GM12878 (cell line): ENCODE measurements around the gene C9orf40. TPM values are rescaled to one million over a fixed set of nuclear protein-coding genes. Genes with fewer than 3 reads are reported as not detected.

Experiments used
- ATAC-seq: fragments of 200-7000 bp; cut with Tn5 transposase; 3 replicates; pipeline ENCODE4 v1.9.1; 2020; ENCODE audit warnings: mild to moderate bottlenecking, moderate library complexity
- BruUV-seq: library from RNA; stranded (reverse); fragments of 400-500 nt; replicated peaks from 2 replicates; lab custom pipeline; 2021; lab: Mats Ljungman, UMichigan
- CTCF ChIA-PET: fragments of 300-600 bp; sonication (Branson Sonifier 250); formaldehyde crosslinking; extraction: SDS; loops from one replicate; lab custom pipeline; 2021; ENCODE audit warnings: inconsistent platforms; lab: Yijun Ruan, JAX
- POLR2A ChIA-PET: fragments of 350-600 bp; formaldehyde crosslinking; extraction: SDS; loops from one replicate; lab custom pipeline; 2021; ENCODE audit warnings: inconsistent platforms; lab: Charles Lee
- RAD21 ChIA-PET: fragments of 300-600 bp; sonication (Branson Sonifier 250); formaldehyde crosslinking; loops from one replicate; lab custom pipeline; 2023; ENCODE audit warnings: antibody characterized with exemption; ENCODE audit not compliant: unreplicated experiment; lab: Charles Lee
- SMC1A ChIA-PET: fragments of 300-600 bp; sonication (Branson Sonifier 250); formaldehyde crosslinking; loops from one replicate; lab custom pipeline; 2023; ENCODE audit not compliant: unreplicated experiment, uncharacterized antibody; lab: Charles Lee
- DNase-seq: peaks from one replicate; pipeline ENCODE4 v3.0.0-alpha.2; 2011; ENCODE audit warnings: low read depth, low spot score
- FAIRE-seq: peaks from 3 replicates; lab custom pipeline; 2011; peaks lifted over from hg19 to GRCh38; lab: Jason Lieb, UNC
- H2AFZ ChIP-seq: 2 replicates; pipeline ENCODE4 v1.6.0; 2011; ENCODE audit warnings: low read depth, low read length, control low read depth; ENCODE audit not compliant: control insufficient read depth
- H3K27ac ChIP-seq: 2 replicates; pipeline ENCODE4 v1.5.1; 2011; ENCODE audit warnings: control low read depth; ENCODE audit not compliant: control insufficient read depth, insufficient read depth
- H3K27me3 ChIP-seq, 2 experiments: replicated peaks in 1 of 2; 2 replicates each; pipeline versions ENCODE4 v1.6.0 to v1.6.1; 2011; ENCODE audit warnings: low read length in 1 of 2; ENCODE audit not compliant: control insufficient read depth in 2 of 2, insufficient read depth in 2 of 2
- H3K36me3 ChIP-seq, 2 experiments: 2 replicates each; pipeline ENCODE4 v1.5.1; 2011; ENCODE audit warnings: low read length in 1 of 2; ENCODE audit not compliant: control insufficient read depth in 2 of 2, insufficient read depth in 2 of 2
- H3K4me1 ChIP-seq: 2 replicates; pipeline ENCODE4 v1.6.1; 2011; ENCODE audit warnings: mild to moderate bottlenecking, low read length, moderate library complexity, mixed read lengths; ENCODE audit not compliant: control insufficient read depth, insufficient read depth
- H3K4me2 ChIP-seq: 2 replicates; pipeline ENCODE4 v1.6.0; 2011; ENCODE audit warnings: control low read depth; ENCODE audit not compliant: control insufficient read depth, insufficient read depth
- H3K4me3 ChIP-seq: fragments of 200-600 bp; sonication (generic); 2 replicates; pipeline ENCODE4 v1.5.1; 2016
- H3K79me2 ChIP-seq: 2 replicates; pipeline ENCODE4 v1.6.0; 2011; ENCODE audit warnings: low read length; ENCODE audit not compliant: control insufficient read depth, insufficient read depth
- H3K9ac ChIP-seq: 2 replicates; pipeline ENCODE4 v1.8.0; 2011; ENCODE audit warnings: low read length, control low read depth, mixed read lengths; ENCODE audit not compliant: control insufficient read depth, insufficient read depth
- H3K9me3 ChIP-seq: replicated peaks from 3 replicates; pipeline ENCODE4 v1.5.1; 2011; ENCODE audit warnings: mild to moderate bottlenecking, low read length; ENCODE audit not compliant: control insufficient read depth, insufficient read depth
- H4K20me1 ChIP-seq: 2 replicates; pipeline ENCODE4 v1.6.0; 2011; ENCODE audit not compliant: control insufficient read depth, insufficient read depth
- BMI1 ChIP-seq: fragments of 450-650 bp; IDR thresholded peaks from 2 replicates; pipeline ENCODE4 v1.6.1; 2016; ENCODE audit warnings: mild to moderate bottlenecking, moderate library complexity, borderline replicate concordance
- EGR1 ChIP-seq, 2 experiments: IDR thresholded peaks; 1 replicate in 1 of 2; 2 replicates in 1 of 2; pipeline ENCODE4 v1.6.1; 2011 to 2012; ENCODE audit warnings: low read depth in 2 of 2, low read length in 2 of 2, borderline replicate concordance in 1 of 2, mild to moderate bottlenecking in 1 of 2, moderate library complexity in 1 of 2
- KAT2A ChIP-seq: conservative IDR thresholded peaks from 2 replicates; pipeline ENCODE4 v1.6.1; 2011; ENCODE audit warnings: low read depth, low read length; ENCODE audit not compliant: control insufficient read depth
- MEF2A ChIP-seq: IDR thresholded peaks from 2 replicates; pipeline ENCODE4 v1.6.1; 2011; ENCODE audit warnings: low read depth, mild to moderate bottlenecking, low read length, moderate library complexity; ENCODE audit not compliant: insufficient read depth
- RB1 ChIP-seq: fragments of 450-650 bp; formaldehyde crosslinking; IDR thresholded peaks from 2 replicates; pipeline ENCODE4 v1.6.1; 2017; ENCODE audit warnings: mild to moderate bottlenecking, borderline replicate concordance
- RELA ChIP-seq: fragments of 450-650 bp; IDR thresholded peaks from 2 replicates; pipeline ENCODE4 v1.8.0; 2014; ENCODE audit warnings: borderline replicate concordance; ENCODE audit not compliant: partially characterized antibody
- REST ChIP-seq: IDR thresholded peaks from 2 replicates; pipeline ENCODE4 v1.6.1; 2012; ENCODE audit warnings: mild to moderate bottlenecking, low read depth, low read length
- SUPT20H ChIP-seq: IDR thresholded peaks from 2 replicates; pipeline ENCODE4 v1.6.1; 2011; ENCODE audit warnings: low read depth, mild to moderate bottlenecking, low read length, moderate library complexity, borderline replicate concordance; ENCODE audit not compliant: control insufficient read depth
- ZBED1 ChIP-seq: IDR thresholded peaks from 2 replicates; pipeline ENCODE4 v1.6.1; 2016; ENCODE audit warnings: borderline replicate concordance
- ZBTB4 ChIP-seq: fragments of 450-650 bp; formaldehyde crosslinking; IDR thresholded peaks from 2 replicates; pipeline ENCODE4 v1.4.0; 2022; ENCODE audit warnings: mild to moderate bottlenecking, moderate library complexity
- ZNF217 ChIP-seq: fragments of 450-650 bp; IDR thresholded peaks from 2 replicates; pipeline ENCODE4 v1.6.1; 2017; ENCODE audit warnings: antibody characterized with exemption, mild to moderate bottlenecking
- ZNF622 ChIP-seq: fragments of 450-650 bp; IDR thresholded peaks from 2 replicates; pipeline ENCODE4 v1.6.1; 2017; ENCODE audit warnings: mild to moderate bottlenecking, inconsistent platforms
- WGBS: methylation state at CpG from one replicate; pipeline ENCODE4 v1.1.6; 2016; ENCODE audit warnings: low lambda C conversion rate; ENCODE audit not compliant: insufficient replicate concordance, insufficient coverage; ENCODE audit errors: missing lambda C conversion rate; 5-methylcytosine and 5-hydroxymethylcytosine counted together
- in situ Hi-C: fragments of 300-500 bp; cut with MboI; formaldehyde crosslinking; loops from 9 replicates; pipeline ENCODE4 v1.14.3; 2018; ENCODE audit warnings: mixed read lengths
- intact Hi-C: fragments of 100-400 bp; cut with micrococcal nuclease; formaldehyde crosslinking; loops from one replicate; pipeline ENCODE4 v1.14.2; 2022; ENCODE audit not compliant: unreplicated experiment
- polyA plus RNA-seq, 11 experiments: library from polyadenylated mRNA; depleted of rRNA in 4 of 11; unstranded in 6 of 11; stranded (reverse) in 5 of 11; fragments of >200 nt; fragmentation: Nextera tagmentation in 4 of 11; fragmentation: Illumina TruSeq in 1 of 11; extraction: Ambion mirVana in 4 of 11; extraction: Trizol in 1 of 11; gene quantifications; 1 replicate in 1 of 11; 2 replicates in 10 of 11; pipeline versions ENCODE4 v1.2.1 to v1.2.3, GENCODE V29; 2011 to 2016; ENCODE audit warnings: inconsistent platforms in 2 of 11, missing spikeins in 2 of 11, low read depth in 1 of 11
- total RNA-seq, 4 experiments: library from RNA; depleted of rRNA in 3 of 4; stranded (reverse); fragments of >200 nt in 3 of 4; fragmentation: Illumina TruSeq in 1 of 4; extraction: Trizol in 1 of 4; gene quantifications; 2 replicates each; pipeline versions ENCODE4 v1.2.1 to v1.2.3, GENCODE V29; 2013 to 2021
- TF ChIP-seq, protein P1 (sequence below): fragments of 450-650 bp; IDR thresholded peaks from 2 replicates; pipeline ENCODE4 v1.6.1; 2017; ENCODE audit warnings: mild to moderate bottlenecking, moderate library complexity

C9orf40 gene
- total and polyA plus RNA-seq, 10 of the 15 experiments (the other 5 are each of a cell fraction or from before 2014, with no cell fraction given): 6.8 to 30.9 (median 11.5) TPM

DNA sequence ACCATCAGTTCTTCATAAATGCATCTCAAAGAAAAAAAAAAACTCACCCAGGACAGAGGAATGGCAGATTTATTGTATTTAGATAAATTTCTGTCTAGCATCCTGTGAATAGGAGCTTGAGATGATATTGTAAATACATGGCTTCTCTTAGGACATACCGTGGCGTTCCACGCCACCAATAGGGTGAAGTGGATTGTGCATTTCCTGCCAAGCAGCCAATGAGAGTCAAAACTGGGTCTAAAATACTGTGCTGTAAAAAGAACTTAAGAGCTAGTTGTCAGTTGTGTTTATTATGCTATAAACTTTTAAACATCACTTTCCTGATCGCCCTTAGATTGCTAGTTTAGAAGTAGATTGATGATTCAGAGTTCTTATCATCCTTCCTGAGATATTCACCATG lies 44.0 kb downstream of the C9orf40 start:
- ATAC-seq (no peak), DNase-seq (no peak), FAIRE-seq (no peak)
- no peak overlapping the region for H3K9ac ChIP-seq
- no peaks in the 10 kb centered on the region for H3K36me3 ChIP-seq
- ChIA-PET RAD21 (no interaction called here), POLR2A (no interaction called here), CTCF (no interaction called here), SMC1A (interaction anchor here (0.6 to 0.8 kb wide), 2 partner anchors 94 to 208 kb away, joined by 3 to 6 read pairs; no protein-coding TSS in a partner anchor)
- H4K20me1 ChIP-seq: no peaks in the 10 kb centered on the region
- no peaks in the 10 kb centered on the region; a peak in 2 of 4 replicates for H3K27me3 ChIP-seq
- in situ Hi-C loops: no loop called here
- H3K4me2 ChIP-seq: no peak overlapping the region
- WGBS: 60% methylated on average over 4 of the region's 4 CpGs
- H3K4me1 ChIP-seq: no peaks in the 10 kb centered on the region
- no peak overlapping the region for H3K4me3 ChIP-seq
- BruUV-seq: no TSS peak
- H3K27ac ChIP-seq: no peak overlapping the region
- H2AFZ ChIP-seq: no peak overlapping the region
- H3K79me2 ChIP-seq: no peaks in the 10 kb centered on the region
- intact Hi-C loops: no loop called here
- TF ChIP-seq RELA: no peak
- no peak for TF ChIP-seq ZNF217
- TF ChIP-seq RB1: no peak
- TF ChIP-seq, protein P1, sequence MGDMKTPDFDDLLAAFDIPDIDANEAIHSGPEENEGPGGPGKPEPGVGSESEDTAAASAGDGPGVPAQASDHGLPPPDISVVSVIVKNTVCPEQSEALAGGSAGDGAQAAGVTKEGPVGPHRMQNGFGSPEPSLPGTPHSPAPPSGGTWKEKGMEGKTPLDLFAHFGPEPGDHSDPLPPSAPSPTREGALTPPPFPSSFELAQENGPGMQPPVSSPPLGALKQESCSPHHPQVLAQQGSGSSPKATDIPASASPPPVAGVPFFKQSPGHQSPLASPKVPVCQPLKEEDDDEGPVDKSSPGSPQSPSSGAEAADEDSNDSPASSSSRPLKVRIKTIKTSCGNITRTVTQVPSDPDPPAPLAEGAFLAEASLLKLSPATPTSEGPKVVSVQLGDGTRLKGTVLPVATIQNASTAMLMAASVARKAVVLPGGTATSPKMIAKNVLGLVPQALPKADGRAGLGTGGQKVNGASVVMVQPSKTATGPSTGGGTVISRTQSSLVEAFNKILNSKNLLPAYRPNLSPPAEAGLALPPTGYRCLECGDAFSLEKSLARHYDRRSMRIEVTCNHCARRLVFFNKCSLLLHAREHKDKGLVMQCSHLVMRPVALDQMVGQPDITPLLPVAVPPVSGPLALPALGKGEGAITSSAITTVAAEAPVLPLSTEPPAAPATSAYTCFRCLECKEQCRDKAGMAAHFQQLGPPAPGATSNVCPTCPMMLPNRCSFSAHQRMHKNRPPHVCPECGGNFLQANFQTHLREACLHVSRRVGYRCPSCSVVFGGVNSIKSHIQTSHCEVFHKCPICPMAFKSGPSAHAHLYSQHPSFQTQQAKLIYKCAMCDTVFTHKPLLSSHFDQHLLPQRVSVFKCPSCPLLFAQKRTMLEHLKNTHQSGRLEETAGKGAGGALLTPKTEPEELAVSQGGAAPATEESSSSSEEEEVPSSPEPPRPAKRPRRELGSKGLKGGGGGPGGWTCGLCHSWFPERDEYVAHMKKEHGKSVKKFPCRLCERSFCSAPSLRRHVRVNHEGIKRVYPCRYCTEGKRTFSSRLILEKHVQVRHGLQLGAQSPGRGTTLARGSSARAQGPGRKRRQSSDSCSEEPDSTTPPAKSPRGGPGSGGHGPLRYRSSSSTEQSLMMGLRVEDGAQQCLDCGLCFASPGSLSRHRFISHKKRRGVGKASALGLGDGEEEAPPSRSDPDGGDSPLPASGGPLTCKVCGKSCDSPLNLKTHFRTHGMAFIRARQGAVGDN: no peak
- no peak for TF ChIP-seq ZBED1
- no peak for TF ChIP-seq BMI1
- no peak for TF ChIP-seq REST
- no peak for TF ChIP-seq KAT2A
- no peak for TF ChIP-seq MEF2A
- TF ChIP-seq ZNF622: no peak
- no peak for TF ChIP-seq ZBTB4 (CRISPR knock-in tag)
- TF ChIP-seq SUPT20H: no peak
- no peak for TF ChIP-seq EGR1 (IDR thresholded peaks at IDR 0.05; ENCODE audit: borderline replicate concordance in 1 of 2, low read depth in 2 of 2, low read length in 2 of 2)
- TF ChIP-seq, all 136 proteins: peak for 0
- no peaks in the 10 kb centered on the region; the same call in 2 of the 3 replicates for H3K9me3 ChIP-seq
